Activated CD8-positive, alpha-beta memory T cell treated with anti-CD3 and anti-CD28 coated beads, Interleukin-2, amount 50 U/mL, for 24 hours (primary cell): ENCODE measurements around the gene EFEMP1.

Source experiments
- DNase-seq: peaks from one replicate; pipeline ENCODE4 v3.0.0-alpha.2; 2020; ENCODE audit errors: extremely low read depth

EFEMP1 gene

GRCh38 chr2:55898386-55899040 is 25.1 kb downstream of the EFEMP1 start:
- no peak for DNase-seq

GRCh38 chr2:55896633-55897032 is 26.9 kb downstream of the EFEMP1 start:
- no peak for DNase-seq

GRCh38 chr2:55894720-55895119 is 28.9 kb downstream of the EFEMP1 start:
- no peak for DNase-seq

GRCh38 chr2:55891671-55892094 is 31.9 kb downstream of the EFEMP1 start:
- no peak for DNase-seq

GRCh38 chr2:55888936-55889335 is 34.6 kb downstream of the EFEMP1 start:
- no peak for DNase-seq

GRCh38 chr2:55887901-55888624 is 35.5 kb downstream of the EFEMP1 start:
- no peak for DNase-seq

GRCh38 chr2:55887351-55887750 is 36.2 kb downstream of the EFEMP1 start:
- no peak for DNase-seq

- DNase-seq: no peak
Measured at GRCh38 chr2:55885944-55886281, 37.7 kb downstream of the EFEMP1 start.

GRCh38 chr2:55885127-55885943 is 38.2 kb downstream of the EFEMP1 start:
- no peak for DNase-seq

GRCh38 chr2:55883829-55884228 is 39.8 kb downstream of the EFEMP1 start:
- DNase-seq: no peak

- DNase-seq: no peak
Measured at GRCh38 chr2:55883357-55883756, 40.2 kb downstream of the EFEMP1 start.

- no peak for DNase-seq
Measured at GRCh38 chr2:55882954-55883353, 40.6 kb downstream of the EFEMP1 start.

- no peak for DNase-seq
Measured at GRCh38 chr2:55880416-55881143, 43.0 kb downstream of the EFEMP1 start.

GRCh38 chr2:55879976-55880375 is 43.6 kb downstream of the EFEMP1 start:
- no peak for DNase-seq

GRCh38 chr2:55877087-55877436 is 46.5 kb downstream of the EFEMP1 start:
- no peak for DNase-seq

- DNase-seq: no peak
Measured at GRCh38 chr2:55876429-55877086, 47.0 kb downstream of the EFEMP1 start.

- DNase-seq: no peak
Measured at GRCh38 chr2:55875434-55876135, 48.0 kb downstream of the EFEMP1 start.

- no peak for DNase-seq
Measured at GRCh38 chr2:55874338-55874737, 49.2 kb downstream of the EFEMP1 start.

GRCh38 chr2:55871637-55872036 is 51.9 kb downstream of the EFEMP1 start:
- no peak for DNase-seq

GRCh38 chr2:55869637-55870325 is 53.8 kb downstream of the EFEMP1 start:
- DNase-seq: no peak
